GM18520 (cell line): ENCODE data around the gene TOR1B.

Experiments
- ATAC-seq: cut with Tn5 transposase; IDR thresholded peaks from one replicate; pipeline ENCODE4 v1.9.1; 2021; ENCODE audit not compliant: unreplicated experiment

The TOR1B gene

DNA sequence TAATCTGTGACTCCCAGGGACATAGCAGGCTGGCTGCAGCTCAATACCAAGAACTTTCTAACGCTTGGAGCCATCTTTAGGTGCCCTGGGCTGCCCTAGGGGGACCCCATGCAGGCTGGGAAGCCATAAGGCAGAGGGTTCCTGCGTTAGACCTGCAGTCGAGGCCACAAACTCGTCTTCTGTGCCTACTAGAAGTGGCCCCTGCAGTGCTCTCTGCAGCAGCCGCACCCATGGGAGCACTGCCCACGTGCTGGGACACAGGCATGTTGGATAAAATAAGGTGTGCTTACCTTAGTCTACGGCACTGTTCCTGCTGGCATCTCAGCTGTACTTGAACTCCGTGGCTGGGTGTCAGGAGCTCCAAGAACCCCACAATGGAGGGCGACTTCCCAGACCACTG lies 9.4 kb downstream of the TOR1B start:
- ATAC-seq, result no peak

DNA sequence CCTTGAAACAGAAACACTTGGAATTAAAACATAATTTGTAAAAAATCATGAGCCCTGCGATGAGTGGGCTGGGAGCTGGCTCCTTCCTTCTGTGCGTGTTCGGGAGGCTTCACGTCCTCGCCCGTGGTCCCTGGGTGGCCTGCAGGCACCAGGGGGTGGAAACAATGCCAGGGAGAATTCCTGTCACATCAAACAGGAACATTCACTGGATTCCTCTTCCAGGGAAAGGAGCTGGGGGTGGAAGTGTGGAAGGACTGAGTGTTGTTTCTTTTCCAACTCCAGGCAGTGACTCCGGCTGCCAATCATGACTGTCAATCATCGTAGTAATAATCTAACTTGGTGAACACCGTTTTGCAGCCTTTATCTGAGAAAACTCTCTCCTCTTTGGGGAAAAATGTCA lies 10.7 kb downstream of the TOR1B start:
- no peak for ATAC-seq

DNA sequence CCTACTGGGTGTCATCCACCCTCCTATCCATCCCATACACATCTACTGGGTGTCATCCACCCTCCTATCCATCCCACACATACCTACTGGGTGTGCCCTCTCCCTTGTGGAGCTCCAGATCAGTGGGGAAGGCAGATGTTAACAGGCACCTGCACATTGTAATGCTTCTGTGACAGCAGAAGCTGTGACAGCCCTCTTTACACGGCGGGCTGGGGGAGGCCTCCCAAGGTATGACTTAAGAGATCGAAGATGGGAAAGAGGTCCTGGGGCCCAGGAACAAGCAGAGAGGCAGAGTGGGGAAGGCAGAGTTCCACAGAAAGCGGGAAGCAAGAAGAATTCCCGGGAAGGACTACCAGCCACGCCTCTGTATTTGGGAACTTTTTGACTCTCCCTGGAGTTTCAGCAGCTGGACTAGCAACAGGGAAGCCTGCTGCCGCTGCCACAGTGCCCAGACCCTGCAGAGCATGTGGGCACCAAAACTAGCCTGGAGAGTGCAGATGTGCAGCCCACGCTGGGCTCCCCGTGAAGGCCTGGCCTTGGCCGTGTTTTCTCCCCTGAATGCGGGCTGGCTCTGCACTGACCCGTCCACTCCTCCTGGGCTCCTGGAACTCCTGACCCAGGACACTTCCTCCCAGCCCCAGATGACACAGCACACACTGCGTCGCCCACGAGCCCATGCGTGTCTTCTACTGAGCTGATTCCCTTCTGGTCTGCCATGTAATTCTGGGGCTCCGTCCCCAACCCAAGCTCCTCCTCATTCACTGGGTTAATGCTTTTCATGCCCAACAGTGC lies 11.6 kb downstream of the TOR1B start:
- ATAC-seq, result no peak

DNA sequence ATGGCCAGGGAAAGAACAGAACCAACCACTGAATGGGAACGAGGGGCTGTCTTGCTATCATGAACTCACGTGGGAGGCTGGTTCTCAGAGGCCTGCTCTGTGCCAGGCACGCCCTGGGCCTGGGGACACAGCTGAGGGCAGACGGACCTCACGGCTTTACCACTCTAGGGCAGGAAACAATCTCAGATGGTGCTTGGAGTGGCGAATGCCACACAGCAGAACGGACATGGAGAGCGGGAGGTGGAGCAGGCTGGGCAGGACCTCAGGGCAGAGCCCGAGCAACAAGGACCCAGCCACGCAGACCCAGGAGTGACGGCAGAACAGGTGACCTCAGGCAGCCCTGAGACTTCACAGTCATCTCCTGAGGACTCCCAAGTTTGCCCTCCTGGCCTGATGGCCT lies 12.3 kb downstream of the TOR1B start:
- no peak for ATAC-seq

DNA sequence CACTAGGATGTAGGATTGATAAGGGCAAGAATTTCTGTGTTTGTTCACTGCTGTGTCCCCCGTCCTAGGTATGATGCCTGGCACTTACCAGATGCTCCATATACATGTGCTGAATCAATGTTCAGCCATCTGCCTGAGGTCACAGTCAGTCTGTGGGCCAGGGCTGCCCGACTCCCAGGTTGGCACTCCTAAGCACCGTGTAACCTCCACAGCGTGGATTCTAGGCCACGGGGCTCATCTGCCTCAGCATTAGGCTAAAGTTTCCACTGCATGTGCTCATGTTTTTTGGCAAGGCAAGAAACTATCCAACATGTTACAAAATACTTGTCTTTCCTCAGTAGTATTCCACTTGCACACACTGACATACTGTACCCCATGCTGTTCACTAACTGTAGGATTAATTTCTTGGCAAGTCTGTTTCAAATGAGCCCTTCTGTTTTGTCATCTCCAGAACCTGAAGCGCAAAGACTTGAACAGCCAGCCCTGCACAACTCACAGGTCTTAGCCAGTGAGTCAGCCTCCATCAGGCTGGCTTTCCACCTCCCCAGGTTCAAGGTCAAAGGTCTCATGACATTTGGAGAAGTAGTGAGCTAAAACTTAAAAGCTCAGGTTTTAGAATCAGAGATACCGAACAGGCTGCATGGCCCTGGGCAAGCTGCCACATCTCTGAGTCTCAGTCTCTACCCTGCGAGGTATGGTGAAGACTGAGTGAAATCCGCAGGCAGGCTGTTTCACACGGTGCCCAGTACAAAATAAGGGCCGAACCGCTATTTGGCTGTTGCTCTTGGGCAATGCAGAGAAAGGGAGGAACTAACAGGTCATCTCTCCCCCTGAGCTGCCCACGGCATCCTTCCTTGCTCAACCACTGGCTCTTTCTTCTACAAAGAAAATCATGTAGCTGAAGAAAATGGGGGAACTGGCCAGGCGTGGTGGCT lies 13.8 kb downstream of the TOR1B start:
- ATAC-seq, result no peak

DNA sequence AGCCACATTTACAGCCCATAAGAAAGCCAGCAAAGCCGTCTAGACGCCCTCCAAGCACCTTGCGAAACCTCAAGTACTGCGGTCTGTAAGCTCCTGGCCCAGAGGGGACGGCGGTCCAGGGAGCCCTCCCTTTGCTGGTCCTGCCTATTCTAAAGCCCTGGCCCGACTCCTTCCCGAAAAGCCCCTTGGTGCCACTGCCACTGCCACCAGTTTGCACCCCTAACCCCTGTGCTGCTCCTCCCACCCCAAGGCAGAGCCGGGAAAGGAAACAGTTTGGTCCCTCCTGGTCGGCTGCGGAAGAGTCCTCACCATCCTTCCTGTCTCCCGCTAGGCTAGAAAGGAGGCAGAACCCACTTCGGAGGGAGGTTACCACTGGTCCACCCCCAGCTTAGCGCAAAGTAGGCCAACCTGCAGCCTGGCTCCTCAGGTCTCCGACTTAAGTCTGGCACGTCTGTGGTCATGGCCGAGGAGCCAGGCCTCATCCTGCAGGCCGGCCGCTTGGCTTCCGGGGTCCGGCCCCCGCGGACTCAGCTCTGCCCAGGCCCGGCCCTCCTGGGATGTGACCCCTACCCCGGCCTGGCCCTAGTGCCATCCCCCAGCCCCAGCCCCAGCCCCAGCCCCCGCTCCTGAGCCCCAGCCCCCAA lies 20.0 kb downstream of the TOR1B start:
- ATAC-seq, result no peak

DNA sequence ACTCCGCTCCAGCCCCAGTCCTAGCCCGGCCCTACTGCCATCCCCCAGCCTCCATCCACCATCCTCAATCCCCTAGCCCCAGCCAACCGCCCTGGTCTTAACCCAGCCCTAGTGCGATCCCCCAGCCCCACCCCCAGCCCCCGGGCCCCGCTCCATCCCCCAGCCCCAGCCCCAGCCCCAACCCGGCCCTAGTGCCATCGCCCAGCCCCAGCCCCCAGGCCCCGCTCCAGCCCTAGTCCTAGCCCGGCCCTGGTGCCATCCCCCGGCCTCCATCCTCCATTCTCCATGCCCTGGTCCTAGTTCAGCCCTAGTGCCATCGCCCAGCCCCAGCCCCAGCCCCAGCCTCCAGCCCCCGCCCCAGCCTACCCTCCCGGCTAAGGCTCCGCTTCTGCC lies 20.6 kb downstream of the TOR1B start:
- no peak for ATAC-seq

DNA sequence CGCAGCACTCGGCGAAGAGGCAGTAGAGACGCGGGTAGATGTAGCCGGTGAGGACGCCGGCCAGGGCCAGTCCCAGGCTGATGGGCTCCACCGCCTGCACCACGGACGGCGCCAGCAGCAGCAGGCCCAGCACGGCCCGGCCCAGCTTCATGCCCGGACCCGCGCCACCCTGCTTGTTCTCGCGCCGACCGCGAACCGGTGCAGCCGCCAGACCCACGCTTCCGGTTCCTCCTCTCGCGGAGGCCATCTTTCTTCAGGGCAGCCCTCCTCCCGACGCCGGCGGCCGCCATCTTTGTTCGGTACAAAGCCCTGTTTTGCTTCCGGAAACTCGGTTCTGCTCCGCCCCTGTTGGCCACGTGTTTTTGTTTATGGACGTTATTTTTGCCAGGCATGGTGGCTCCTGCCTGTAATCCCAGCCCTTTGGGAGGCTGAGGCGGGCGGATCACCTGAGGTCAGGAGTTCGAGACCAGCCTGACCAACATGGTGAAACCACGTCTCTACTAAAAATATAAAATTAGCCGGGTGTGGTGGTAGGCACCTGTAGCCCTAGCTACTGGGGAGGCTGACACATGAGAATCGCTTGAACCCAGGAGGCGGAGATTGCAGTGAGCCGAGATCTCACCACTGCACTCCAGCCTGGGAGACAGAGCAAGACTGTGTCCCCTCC lies 21.1 kb downstream of the TOR1B start, which contains the start of gene TOR1A:
TOR1A (minus strand) TSS at position 202 of the 667 bp plus-strand sequence; CDS start at position 151, 51 bp downstream.
- ATAC-seq, result peak; percentile 88

DNA sequence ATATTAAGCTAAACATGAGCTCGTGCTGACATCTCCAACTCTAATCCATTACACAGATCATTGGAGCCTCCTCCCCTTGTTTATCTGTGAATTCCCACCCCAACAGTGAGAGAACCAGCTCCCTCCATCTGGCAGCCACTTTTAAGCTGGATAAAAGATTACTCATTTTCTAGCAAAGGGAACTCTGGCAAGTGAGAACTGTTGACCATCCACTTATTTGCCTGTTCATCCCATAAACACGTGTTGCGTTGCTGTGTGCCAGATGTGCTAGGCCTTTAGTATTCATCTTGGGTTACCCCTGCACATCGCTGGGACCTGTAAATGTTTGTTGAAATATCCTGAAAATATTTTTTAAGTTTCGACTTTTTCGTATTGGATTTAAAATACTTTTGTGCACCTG lies 23.4 kb downstream of the TOR1B start:
- ATAC-seq, result no peak

DNA sequence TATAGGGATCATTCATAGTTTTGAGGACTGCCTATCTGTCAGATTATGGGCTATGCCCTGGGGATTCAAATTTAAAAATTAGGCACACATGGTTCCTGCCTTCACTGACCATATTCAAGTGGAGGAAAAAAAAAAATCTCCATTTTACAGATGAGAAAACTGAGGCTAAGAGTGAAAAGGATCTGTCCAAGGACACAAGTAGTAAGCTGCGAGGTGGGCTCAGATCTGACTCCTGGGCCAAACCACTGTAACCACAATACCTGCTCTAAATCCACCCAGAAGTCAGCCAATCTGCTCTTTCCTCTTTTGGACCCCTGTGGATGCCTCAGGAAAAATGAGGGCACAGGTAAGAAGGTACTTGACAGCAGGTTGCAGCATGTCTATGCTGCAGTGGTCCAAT lies 23.8 kb downstream of the TOR1B start:
- ATAC-seq, result no peak

DNA sequence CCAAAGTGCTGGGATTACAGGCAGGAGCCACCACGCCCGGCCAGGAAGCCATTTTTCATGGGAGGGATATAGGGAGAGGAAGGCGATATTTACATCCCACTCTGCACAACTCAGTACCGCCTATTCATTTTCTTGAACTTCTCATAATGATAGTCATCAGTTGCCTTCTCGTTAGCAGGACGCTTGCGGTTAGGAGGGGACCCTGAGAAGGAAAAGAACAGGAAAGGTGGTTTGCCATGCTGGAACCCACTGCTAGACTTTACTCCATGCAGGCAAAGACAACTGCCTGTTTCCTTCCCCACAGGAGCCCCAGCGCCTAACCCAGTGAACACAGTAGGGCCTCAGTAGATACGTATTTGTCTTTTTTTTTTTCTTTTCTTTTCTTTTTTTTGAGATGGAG lies 25.1 kb downstream of the TOR1B start:
- no peak for ATAC-seq

DNA sequence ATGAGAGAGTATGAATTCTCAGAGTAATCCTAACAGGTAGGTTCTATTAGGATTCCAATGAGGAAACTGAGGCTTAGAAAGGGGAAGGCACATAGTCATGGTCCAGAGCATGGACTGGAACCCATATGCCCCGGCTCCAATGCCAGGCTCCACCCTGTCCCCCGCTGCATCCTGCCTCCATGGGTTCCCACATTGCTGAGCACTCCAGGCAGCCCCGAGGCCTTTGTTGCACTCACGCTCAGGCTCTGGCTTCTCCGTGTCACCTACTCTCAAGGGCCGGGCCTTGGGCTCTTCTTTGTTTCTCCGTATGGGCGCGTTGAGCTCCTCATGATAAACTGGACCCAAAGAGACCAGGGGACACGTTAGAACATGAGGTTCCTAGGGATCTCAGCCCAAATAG lies 26.0 kb downstream of the TOR1B start:
- ATAC-seq, result no peak

DNA sequence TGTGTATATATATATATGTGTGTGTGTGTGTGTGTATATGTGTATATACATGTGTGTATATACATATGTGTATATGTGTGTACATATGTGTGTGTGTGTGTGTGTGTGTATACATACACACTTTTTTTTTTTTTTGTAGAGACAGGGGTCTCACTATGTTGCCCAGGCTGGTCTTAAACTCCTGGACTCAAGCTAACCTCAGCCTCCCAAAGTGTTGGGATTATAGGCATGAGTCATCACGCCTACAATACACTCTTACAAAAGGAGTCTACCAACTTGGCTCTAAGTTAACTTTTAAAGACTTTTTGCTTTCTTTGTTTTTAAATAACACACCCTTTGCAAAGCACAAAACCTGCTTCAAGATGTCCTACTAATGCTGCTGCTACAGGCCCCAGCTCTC lies 30.0 kb downstream of the TOR1B start:
- no peak for ATAC-seq

DNA sequence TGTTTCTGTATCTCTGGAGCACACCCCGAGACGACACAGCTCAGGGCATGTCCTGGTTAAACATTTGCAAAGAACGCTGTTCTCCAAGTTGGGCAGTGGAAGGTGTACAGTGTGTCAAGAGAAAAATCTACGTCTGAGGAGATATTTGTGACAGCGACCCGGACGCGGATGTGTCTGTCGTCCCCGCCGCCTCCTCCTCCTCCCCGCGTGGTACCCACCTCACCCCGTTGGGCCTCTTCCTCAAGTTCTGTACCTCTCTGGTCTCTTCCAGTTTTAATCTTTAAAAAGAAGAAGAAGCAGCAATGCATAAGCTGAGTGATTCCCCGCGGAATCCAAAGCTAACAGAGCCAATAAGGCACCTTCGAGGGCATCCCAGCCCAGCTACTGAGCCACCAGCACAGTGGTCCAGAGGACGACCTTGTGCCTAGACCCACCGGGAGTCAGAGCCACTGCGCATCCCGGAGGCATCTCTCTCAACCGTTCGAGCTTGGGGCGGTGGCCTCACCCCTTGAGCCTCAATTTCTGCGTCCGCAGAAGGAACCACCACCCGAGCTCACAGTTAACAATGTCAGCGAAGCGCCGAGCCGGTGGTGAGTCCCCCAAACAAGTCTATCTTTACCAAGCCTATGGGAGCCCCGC lies 31.6 kb downstream of the TOR1B start:
- peak; percentile 10 for ATAC-seq

DNA sequence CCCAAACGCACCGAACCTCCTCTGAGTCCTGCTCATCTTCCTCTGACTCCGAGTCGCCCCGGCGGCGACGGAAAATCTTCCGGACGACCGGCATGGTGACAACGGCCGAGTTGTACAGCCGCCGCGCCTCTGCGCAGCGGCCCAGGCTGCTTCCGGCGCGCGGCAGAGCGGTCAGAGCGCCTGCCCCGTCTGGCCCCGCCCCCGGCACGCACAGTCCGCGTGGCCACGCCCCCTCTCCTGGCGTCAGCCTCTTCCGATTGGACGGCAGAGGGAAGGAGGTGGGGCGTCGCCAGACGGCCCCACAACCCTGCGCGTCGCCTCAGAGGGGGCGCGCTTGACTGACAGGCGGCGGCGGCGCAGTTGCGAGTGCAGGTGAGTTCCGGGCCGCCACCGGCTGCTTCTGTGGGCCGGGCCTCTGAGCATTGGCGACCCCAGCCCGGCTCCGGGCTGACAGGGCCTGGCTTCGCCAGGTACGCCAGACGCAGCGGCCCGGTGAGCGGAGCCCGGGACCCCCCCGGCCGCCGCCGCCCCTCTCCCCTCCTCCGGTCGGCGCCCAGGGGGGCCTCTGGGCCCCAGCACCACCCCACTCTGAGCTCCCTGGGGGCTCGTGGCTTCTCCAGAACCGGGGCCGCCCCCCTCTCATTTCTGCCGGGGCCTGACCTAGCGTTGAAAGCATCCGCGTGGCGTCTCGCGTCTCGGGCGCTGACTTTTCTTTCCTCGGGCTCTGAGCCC lies 32.3 kb downstream of the TOR1B start, which contains the start of the genes C9orf78 and USP20:
C9orf78 (minus strand) TSS at position 148 of the 732 bp plus-strand sequence; CDS start at position 94, 54 bp downstream.
USP20 (plus strand) TSS at position 331 of the 732 bp plus-strand sequence. CDS start 17,098 bp downstream, outside the sequence.
- peak; percentile 88 for ATAC-seq

DNA sequence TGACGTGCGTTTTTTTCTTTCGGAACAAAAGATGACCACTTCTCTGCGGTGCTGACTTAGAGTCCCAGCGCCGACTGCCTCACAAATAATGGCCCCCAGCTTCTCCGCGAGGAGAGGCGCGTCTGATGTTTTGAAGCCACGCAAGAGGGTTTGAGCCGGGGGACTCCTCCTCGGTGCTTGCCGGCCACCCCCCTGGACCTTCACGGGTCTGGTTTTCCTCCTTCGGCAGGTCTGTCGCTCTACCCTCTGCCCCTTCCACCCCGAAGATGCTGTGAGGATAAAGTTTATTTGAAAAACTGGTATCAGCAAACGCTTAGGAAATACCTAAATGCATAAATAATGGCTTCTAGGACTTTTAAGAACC lies 32.9 kb downstream of the TOR1B start:
- ATAC-seq, result no peak

DNA sequence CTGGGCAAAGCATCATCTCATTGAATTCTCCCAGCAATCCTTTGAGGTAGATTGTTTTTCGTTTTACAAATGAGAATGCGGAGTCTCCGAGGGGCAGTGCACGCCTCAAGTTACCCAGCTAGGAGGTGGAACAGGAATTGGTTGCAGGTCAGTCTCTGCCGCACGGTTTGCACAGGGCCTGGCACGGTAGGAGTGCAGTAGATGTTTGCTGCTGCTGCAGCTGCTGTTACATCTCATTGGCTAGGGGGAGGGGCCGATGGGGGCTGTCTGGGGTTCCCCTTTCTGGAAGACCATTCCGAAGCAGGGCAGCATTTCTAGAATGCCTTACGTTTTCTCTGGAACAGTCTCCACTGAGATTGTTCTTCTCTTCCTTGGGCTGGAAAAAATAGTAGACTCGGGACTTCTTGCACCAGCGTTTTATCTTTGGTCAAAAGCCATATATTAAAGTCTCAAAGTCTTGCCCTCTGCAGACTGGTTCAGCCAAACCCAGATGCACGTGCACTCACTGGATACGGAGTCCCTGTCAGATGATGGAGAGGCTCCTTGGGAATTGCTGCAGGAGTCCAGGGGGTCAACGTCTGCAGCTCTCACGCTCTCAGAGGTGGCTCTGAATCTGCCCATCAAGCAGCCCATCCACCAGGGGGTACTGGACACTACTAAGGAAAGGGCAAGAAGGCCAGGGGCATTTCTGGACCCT lies 33.5 kb downstream of the TOR1B start:
- ATAC-seq, result no peak

DNA sequence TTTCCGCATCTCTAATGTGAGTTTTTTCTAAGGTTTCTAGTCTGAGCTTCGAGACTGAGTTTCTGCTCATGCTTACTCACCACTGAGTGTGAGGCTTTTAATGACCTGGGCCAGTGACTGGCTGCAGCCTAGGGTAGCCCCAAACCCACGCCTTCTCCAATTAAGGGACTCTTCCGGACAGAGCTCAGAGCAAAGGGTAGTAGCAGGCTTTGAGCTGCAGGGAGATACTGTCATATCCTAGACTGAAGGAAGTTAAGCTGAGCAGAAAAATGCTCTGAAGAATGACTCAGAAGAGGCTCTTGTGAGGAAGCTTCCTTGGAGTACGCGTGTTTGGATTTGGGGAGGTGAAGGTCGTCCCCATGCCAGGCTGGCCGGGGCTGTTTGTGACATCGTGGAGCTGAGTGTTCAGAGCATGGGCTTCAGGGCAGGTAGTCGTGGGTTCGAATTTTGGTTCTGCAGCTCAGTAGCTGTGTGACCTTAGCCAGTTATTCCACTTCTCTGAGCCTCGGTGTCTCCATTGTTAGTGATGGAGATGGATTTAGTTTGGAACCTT lies 35.8 kb downstream of the TOR1B start:
- ATAC-seq, result no peak
